HEK293 (cell line): Measurements from ENCODE around the gene ZBTB43.

Experiments used
- CTCF ChIP-seq: fragments of 450-650 bp; formaldehyde crosslinking; IDR thresholded peaks from 2 replicates; pipeline ENCODE4 v1.5.1; 2016; ENCODE audit warnings: missing biosample characterization, missing genetic modification characterization
- MEIS1 ChIP-seq: sonication (generic); formaldehyde crosslinking; IDR thresholded peaks from 2 replicates; pipeline ENCODE4 v1.8.1; 2022; ENCODE audit warnings: missing genetic modification reagents, mild to moderate bottlenecking, borderline replicate concordance
- WT1 ChIP-seq: fragments of 450-650 bp; formaldehyde crosslinking; IDR thresholded peaks from 2 replicates; pipeline ENCODE4 v1.5.1; 2016; ENCODE audit warnings: missing biosample characterization, missing genetic modification characterization
- ZNF157 ChIP-seq: fragments of 450-650 bp; formaldehyde crosslinking; IDR thresholded peaks from 2 replicates; pipeline ENCODE4 v1.5.1; 2016; ENCODE audit warnings: missing biosample characterization, missing genetic modification characterization
- ZNF23 ChIP-seq: fragments of 450-650 bp; formaldehyde crosslinking; IDR thresholded peaks from 2 replicates; pipeline ENCODE4 v1.5.1; 2016; ENCODE audit warnings: missing biosample characterization, missing genetic modification characterization, borderline replicate concordance
- ZNF280C ChIP-seq: fragments of 450-650 bp; formaldehyde crosslinking; IDR thresholded peaks from 2 replicates; pipeline ENCODE4 v1.5.1; 2016; ENCODE audit warnings: missing biosample characterization, missing genetic modification characterization
- ZNF302 ChIP-seq: fragments of 450-650 bp; formaldehyde crosslinking; IDR thresholded peaks from 2 replicates; pipeline ENCODE4 v1.5.1; 2016; ENCODE audit warnings: missing biosample characterization, missing genetic modification characterization, low read depth
- ZNF529 ChIP-seq: fragments of 450-650 bp; formaldehyde crosslinking; IDR thresholded peaks from 2 replicates; pipeline ENCODE4 v1.5.1; 2017; ENCODE audit warnings: missing genetic modification characterization, missing biosample characterization; ENCODE audit not compliant: insufficient replicate concordance
- ZNF530 ChIP-seq: fragments of 450-650 bp; formaldehyde crosslinking; IDR thresholded peaks from 2 replicates; pipeline ENCODE4 v1.5.1; 2016; ENCODE audit warnings: low read depth, missing biosample characterization, missing genetic modification characterization

DNA sequence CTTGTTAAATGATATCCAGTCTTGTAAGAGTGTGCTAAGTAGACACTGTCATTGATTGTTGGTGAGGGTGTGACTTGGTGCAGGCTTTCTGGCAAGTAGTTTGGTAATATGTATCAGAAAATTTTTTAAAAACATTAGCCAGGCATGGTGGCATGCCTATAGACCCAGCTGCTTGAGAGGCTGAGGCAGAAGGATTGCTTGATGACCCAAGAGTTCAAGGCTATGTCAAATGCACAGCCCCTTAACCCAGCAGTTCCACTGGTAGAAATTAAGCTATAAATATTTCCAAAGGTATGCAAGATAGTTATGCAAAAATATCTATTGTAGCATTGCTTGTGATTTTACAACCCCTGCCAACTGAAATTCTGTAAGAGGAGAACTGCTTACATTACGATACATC is 24.2 kb downstream of the ZBTB43 start:
- no peak for TF ChIP-seq ZNF280C (tag by site-specific recombination)
- no peak for TF ChIP-seq CTCF (tag by site-specific recombination)
- TF ChIP-seq ZNF302 (tag by site-specific recombination), result no peak
- no peak for TF ChIP-seq WT1 (tag by site-specific recombination)
- TF ChIP-seq ZNF530 (tag by site-specific recombination), result no peak
- TF ChIP-seq MEIS1 (CRISPR knock-in tag), result no peak
- no peak for TF ChIP-seq ZNF23 (tag by site-specific recombination)
- TF ChIP-seq ZNF157 (tag by site-specific recombination), result no peak
- no peak for TF ChIP-seq ZNF529 (tag by site-specific recombination)
